K562 (cell line): ENCODE measurements around the gene CYP11A1. TPM values are rescaled to one million over a fixed set of nuclear protein-coding genes. Genes with fewer than 3 reads are reported as not detected.

Experiments
- CAMTA2 ChIP-seq: fragments of 250-450 bp; sonication (Bioruptor Pico); conservative IDR thresholded peaks from 2 replicates; pipeline ENCODE4 v1.5.1; 2022
- COPS2 ChIP-seq: fragments of 450-650 bp; conservative IDR thresholded peaks from 2 replicates; pipeline ENCODE4 v1.6.1; 2016; ENCODE audit warnings: mild to moderate bottlenecking, moderate library complexity
- ETV1 ChIP-seq: fragments of 450-650 bp; conservative IDR thresholded peaks from 2 replicates; pipeline ENCODE4 v1.6.1; 2016; ENCODE audit warnings: missing genetic modification characterization, control low read depth, low read depth, missing compliant biosample characterization
- GATAD2B ChIP-seq: fragments of 450-650 bp; IDR thresholded peaks from 2 replicates; pipeline ENCODE4 v1.6.1; 2017; ENCODE audit warnings: mild to moderate bottlenecking, borderline replicate concordance
- GTF2F1 ChIP-seq: IDR thresholded peaks from 2 replicates; pipeline ENCODE4 v1.6.1; 2011; ENCODE audit warnings: low read depth, low read length, improper control_type of control experiment
- HEY1 ChIP-seq: fragments of 250-450 bp; sonication (Bioruptor Pico); IDR thresholded peaks from 2 replicates; pipeline ENCODE4 v1.5.0; 2020; ENCODE audit warnings: mild to moderate bottlenecking, moderate library complexity, borderline replicate concordance
- KLF6 ChIP-seq: fragments of 250-450 bp; sonication (Bioruptor Pico); IDR thresholded peaks from 2 replicates; pipeline ENCODE4 v1.4.0; 2020; ENCODE audit warnings: mild to moderate bottlenecking, moderate library complexity, borderline replicate concordance
- LARP7 ChIP-seq: fragments of 450-650 bp; IDR thresholded peaks from 2 replicates; pipeline ENCODE4 v1.6.1; 2016
- MYNN ChIP-seq, 2 experiments: sonication (generic); formaldehyde crosslinking in 1 of 2; IDR thresholded peaks; 2 replicates each; pipeline versions ENCODE4 v1.5.0 to v1.6.1; 2016 to 2020; ENCODE audit warnings: antibody characterized with exemption in 1 of 2, missing genetic modification reagents in 1 of 2
- POLR3G ChIP-seq: IDR thresholded peaks from 2 replicates; pipeline ENCODE4 v1.6.1; 2011; ENCODE audit not compliant: insufficient read length, insufficient replicate concordance; ENCODE audit errors: extremely low read depth
- PTTG1 ChIP-seq: fragments of 450-650 bp; IDR thresholded peaks from 2 replicates; pipeline ENCODE4 v1.6.1; 2016; ENCODE audit warnings: low read depth, mild to moderate bottlenecking, missing genetic modification characterization, missing compliant biosample characterization
- RAD21 ChIP-seq, 2 experiments: fragments of 250-450 bp in 1 of 2; fragments of 450-650 bp in 1 of 2; sonication (Bioruptor Pico) in 1 of 2; formaldehyde crosslinking in 1 of 2; IDR thresholded peaks in 1 of 2; conservative IDR thresholded peaks in 1 of 2; 2 replicates each; pipeline versions ENCODE4 v1.4.0 to v1.8.0; 2020 to 2022; ENCODE audit warnings: mild to moderate bottlenecking in 2 of 2, moderate library complexity in 1 of 2
- RUNX1 ChIP-seq: sonication (generic); IDR thresholded peaks from 2 replicates; pipeline ENCODE4 v1.6.1; 2016; ENCODE audit warnings: antibody characterized with exemption, low read depth
- SAFB ChIP-seq: fragments of 200-400 bp; formaldehyde crosslinking; IDR thresholded peaks from 2 replicates; pipeline ENCODE4 v1.6.1; 2017; ENCODE audit warnings: low read depth, low read length, borderline replicate concordance
- SMARCA5 ChIP-seq: fragments of 450-650 bp; IDR thresholded peaks from 2 replicates; pipeline ENCODE4 v1.6.1; 2016
- SMARCE1 ChIP-seq: fragments of 450-650 bp; IDR thresholded peaks from 2 replicates; pipeline ENCODE4 v1.7.1; 2016; ENCODE audit warnings: mild to moderate bottlenecking
- STAG1 ChIP-seq: sonication (generic); formaldehyde crosslinking; IDR thresholded peaks from 2 replicates; pipeline ENCODE4 v1.5.0; 2020; ENCODE audit warnings: missing genetic modification reagents, borderline replicate concordance
- ZBTB1 ChIP-seq: sonication (generic); formaldehyde crosslinking; IDR thresholded peaks from 2 replicates; pipeline ENCODE4 v1.8.1; 2023; ENCODE audit warnings: missing genetic modification reagents, low read depth, mild to moderate bottlenecking, borderline replicate concordance
- ZFPM2 ChIP-seq: fragments of 250-450 bp; sonication (Bioruptor Pico); IDR thresholded peaks from 2 replicates; pipeline ENCODE4 v1.5.1; 2022; ENCODE audit warnings: mild to moderate bottlenecking
- ZFX ChIP-seq: sonication (generic); formaldehyde crosslinking; IDR thresholded peaks from 2 replicates; pipeline ENCODE4 v1.8.0; 2022; ENCODE audit warnings: mild to moderate bottlenecking, missing genetic modification reagents, moderate library complexity
- ZNF766 ChIP-seq: fragments of 200-800 bp; sonication (Bioruptor generic); conservative IDR thresholded peaks from 2 replicates; pipeline ENCODE4 v1.6.1; 2016; ENCODE audit warnings: missing genetic modification characterization, missing compliant biosample characterization
- polyA plus RNA-seq, 8 experiments: library from polyadenylated mRNA; depleted of rRNA in 4 of 8; stranded (reverse) in 5 of 8; unstranded in 3 of 8; fragments of >200 nt; fragmentation: Nextera tagmentation in 2 of 8; fragmentation: Illumina TruSeq in 1 of 8; extraction: Ambion mirVana in 2 of 8; extraction: Trizol in 1 of 8; gene quantifications; 2 replicates each; pipeline versions ENCODE4 v1.2.1 to v1.2.3, GENCODE V29; 2011 to 2014; ENCODE audit warnings: inconsistent platforms in 1 of 8, missing spikeins in 1 of 8
- total RNA-seq, 7 experiments: library from RNA; depleted of rRNA in 6 of 7; stranded (reverse); fragments of >200 nt in 6 of 7; fragmentation: Illumina TruSeq in 2 of 7; extraction: Trizol in 2 of 7; gene quantifications; 2 replicates each; pipeline versions ENCODE4 v1.2.1 to v1.2.3, GENCODE V29; 2011 to 2021; ENCODE audit warnings: low replicate concordance in 1 of 7
- TF ChIP-seq, protein P1 (sequence below), 2 experiments: fragments of 450-650 bp in 1 of 2; sonication (generic) in 1 of 2; formaldehyde crosslinking; conservative IDR thresholded peaks; 2 replicates each; pipeline versions ENCODE4 v1.4.0 to v1.8.1; 2020 to 2022; ENCODE audit warnings: mild to moderate bottlenecking in 1 of 2, missing genetic modification reagents in 1 of 2
- TF ChIP-seq, protein P2 (sequence below), 2 experiments: fragments of 200-800 bp in 1 of 2; sonication (Bioruptor generic) in 1 of 2; sonication (generic) in 1 of 2; formaldehyde crosslinking in 1 of 2; IDR thresholded peaks in 1 of 2; conservative IDR thresholded peaks in 1 of 2; 2 replicates each; pipeline versions ENCODE4 v1.5.0 to v1.6.1; 2016 to 2020; ENCODE audit warnings: missing compliant biosample characterization in 1 of 2, missing genetic modification characterization in 1 of 2, missing genetic modification reagents in 1 of 2
- TF ChIP-seq, protein P3 (sequence below): sonication (generic); formaldehyde crosslinking; IDR thresholded peaks from 2 replicates; pipeline ENCODE4 v1.8.1; 2023; ENCODE audit warnings: mild to moderate bottlenecking, missing genetic modification reagents

CYP11A1 gene
- total and polyA plus RNA-seq, 9 of the 15 experiments (the other 6 are each of a cell fraction or from before 2014, with no cell fraction given), result 0.06 to 0.24 (median 0.10) TPM; not detected in 4

DNA sequence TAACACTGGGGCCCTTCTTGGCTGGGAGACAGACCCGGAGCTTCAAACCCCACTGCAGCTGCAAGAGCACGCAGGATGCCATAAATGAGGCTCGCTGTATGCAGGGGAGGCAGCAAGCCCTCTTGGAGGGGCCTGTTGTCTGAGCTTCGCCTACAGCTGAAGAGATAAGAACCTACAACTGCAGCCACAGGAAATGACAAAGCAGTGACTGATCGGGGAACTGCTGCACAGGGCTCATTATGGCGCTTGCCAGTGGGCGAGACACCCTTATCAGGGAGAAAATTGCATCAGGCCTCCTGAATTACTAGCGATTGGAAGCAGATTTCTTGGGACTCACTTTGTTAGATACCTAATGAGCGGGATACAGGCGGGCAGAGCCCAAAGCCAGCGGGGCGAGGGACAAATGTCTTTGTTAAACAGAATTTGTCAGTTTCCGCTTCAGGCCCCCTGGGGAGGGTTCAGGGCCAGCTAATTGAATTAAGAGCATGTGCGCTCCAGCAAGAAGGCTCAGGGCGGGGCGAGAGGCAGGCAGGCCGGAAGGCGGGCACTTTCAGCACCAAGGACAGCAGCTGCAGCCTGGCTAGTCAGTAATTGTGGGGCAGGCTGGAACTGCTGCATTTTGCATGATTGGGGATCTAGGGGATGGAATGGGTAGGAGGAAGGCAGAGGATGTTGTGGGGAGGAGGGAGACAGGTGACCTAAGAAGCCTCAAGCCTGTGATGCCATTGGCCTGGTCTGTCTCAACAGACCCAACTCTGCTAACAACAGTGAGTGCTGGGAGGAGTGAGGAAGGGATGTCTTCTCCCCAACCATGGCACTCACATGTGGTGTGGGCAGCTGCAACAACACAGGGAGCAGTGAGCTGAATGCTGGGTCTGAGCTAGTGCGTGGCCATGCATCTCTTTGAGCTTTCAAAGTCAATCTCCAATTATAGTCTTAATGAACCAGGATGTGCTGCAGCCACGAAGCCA is 76.1 kb downstream of the CYP11A1 start (continued):
- TF ChIP-seq, protein P1, sequence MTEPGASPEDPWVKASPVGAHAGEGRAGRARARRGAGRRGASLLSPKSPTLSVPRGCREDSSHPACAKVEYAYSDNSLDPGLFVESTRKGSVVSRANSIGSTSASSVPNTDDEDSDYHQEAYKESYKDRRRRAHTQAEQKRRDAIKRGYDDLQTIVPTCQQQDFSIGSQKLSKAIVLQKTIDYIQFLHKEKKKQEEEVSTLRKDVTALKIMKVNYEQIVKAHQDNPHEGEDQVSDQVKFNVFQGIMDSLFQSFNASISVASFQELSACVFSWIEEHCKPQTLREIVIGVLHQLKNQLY (CRISPR knock-in tag; conservative IDR thresholded peaks at IDR 0.05), result no peak
- TF ChIP-seq STAG1 (CRISPR knock-in tag) (peak; percentile 35; the same call in 1 of the 2 replicates), ZNF766 (peak; percentile 92), COPS2 (no peak), HEY1 (CRISPR knock-in tag) (no peak), ZBTB1 (peak; percentile 46; the same call in 1 of the 2 replicates), CAMTA2 (CRISPR knock-in tag) (no peak), KLF6 (CRISPR knock-in tag) (no peak), ETV1 (tag) (peak; percentile 85), SMARCE1 (no peak), MYNN (IDR thresholded peaks at IDR 0.05) (0 out of 2 replicates have a peak, but pooled peaks have one; percentile 27), MYNN (CRISPR knock-in tag; IDR thresholded peaks at IDR 0.05) (no peak), GATAD2B (no peak), LARP7 (no peak), PTTG1 (tag) (no peak), SAFB (no peak), RUNX1 (no peak), POLR3G (no peak), GTF2F1 (no peak), ZFX (no peak), ZFPM2 (CRISPR knock-in tag) (no peak), RAD21 (CRISPR knock-in tag; conservative IDR thresholded peaks at IDR 0.05 in 1 of 2, IDR thresholded peaks at IDR 0.05 in 1 of 2) (no peak), SMARCA5 (no peak)
- TF ChIP-seq, protein P2, sequence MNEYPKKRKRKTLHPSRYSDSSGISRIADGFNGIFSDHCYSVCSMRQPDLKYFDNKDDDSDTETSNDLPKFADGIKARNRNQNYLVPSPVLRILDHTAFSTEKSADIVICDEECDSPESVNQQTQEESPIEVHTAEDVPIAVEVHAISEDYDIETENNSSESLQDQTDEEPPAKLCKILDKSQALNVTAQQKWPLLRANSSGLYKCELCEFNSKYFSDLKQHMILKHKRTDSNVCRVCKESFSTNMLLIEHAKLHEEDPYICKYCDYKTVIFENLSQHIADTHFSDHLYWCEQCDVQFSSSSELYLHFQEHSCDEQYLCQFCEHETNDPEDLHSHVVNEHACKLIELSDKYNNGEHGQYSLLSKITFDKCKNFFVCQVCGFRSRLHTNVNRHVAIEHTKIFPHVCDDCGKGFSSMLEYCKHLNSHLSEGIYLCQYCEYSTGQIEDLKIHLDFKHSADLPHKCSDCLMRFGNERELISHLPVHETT (CRISPR knock-in tag; conservative IDR thresholded peaks at IDR 0.05 in 1 of 2, IDR thresholded peaks at IDR 0.05 in 1 of 2), result no peak
- TF ChIP-seq, protein P3, sequence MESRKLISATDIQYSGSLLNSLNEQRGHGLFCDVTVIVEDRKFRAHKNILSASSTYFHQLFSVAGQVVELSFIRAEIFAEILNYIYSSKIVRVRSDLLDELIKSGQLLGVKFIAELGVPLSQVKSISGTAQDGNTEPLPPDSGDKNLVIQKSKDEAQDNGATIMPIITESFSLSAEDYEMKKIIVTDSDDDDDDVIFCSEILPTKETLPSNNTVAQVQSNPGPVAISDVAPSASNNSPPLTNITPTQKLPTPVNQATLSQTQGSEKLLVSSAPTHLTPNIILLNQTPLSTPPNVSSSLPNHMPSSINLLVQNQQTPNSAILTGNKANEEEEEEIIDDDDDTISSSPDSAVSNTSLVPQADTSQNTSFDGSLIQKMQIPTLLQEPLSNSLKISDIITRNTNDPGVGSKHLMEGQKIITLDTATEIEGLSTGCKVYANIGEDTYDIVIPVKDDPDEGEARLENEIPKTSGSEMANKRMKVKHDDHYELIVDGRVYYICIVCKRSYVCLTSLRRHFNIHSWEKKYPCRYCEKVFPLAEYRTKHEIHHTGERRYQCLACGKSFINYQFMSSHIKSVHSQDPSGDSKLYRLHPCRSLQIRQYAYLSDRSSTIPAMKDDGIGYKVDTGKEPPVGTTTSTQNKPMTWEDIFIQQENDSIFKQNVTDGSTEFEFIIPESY (CRISPR knock-in tag), result no peak
